Femur (tissue), 1 donor: ENCODE measurements around the gene AKAP1.

Experiments
- DNase-seq: peaks from one replicate; pipeline ENCODE4 v3.0.0-alpha.2; 2017

The AKAP1 gene

GRCh38 chr17:57084802-57085447 lies at the start of gene AKAP1:
Gene AKAP1 (plus strand): TSS chr17:57085246. CDS start chr17:57105465, 20,219 bp downstream.
- peak; percentile 97 for DNase-seq

DNA sequence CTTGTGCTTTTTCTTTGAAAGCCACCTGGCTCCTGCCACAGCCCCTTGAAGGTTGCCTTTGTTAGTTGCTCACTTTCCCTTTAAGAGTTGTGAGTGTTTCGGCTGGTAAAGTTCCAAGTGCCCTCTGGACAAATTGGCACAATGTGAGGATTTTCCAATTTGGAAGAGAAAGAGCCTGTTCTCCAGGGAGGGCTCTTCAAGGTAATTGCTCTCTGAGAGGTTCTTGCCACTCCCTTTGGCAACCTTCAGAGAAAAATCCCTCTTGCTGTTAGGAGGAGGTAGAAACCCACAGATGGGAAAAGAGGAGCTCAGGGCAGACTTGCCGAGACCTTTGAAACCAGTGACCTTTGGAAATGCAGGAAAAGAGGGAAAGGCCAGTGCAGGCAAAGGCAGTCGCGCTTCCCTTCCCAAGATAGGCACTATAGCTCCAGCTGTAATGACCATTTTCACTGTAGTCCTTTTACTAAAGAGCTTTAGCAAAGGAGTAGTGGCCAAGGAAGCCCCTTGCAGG lies 49.0 kb upstream of the AKAP1 start:
- no peak for DNase-seq

GRCh38 chr17:57037411-57037810 lies 47.6 kb upstream of the AKAP1 start:
- no peak for DNase-seq

GRCh38 chr17:57038486-57038885 lies 46.6 kb upstream of the AKAP1 start:
- DNase-seq: no peak

DNA sequence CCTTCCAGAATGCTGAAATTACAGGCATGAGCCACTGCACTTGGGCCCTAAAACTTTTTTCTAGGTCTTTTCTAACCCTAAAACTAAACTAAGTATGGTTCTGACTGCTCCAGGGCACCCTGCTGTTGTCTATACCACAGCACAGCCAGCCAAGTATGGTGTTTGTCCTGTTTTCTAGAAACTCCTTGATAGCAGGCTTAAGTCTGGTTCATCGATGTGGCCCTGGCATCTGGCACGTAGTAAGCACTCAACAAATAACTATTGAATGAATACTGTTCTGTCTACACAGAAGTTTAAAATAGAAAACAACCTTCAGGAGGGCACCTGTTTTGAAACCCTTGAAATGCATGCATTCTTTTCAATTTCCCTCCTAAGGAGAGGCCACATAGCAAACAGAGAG lies 44.5 kb upstream of the AKAP1 start:
- no peak for DNase-seq

GRCh38 chr17:57043276-57043675 lies 41.8 kb upstream of the AKAP1 start:
- no peak for DNase-seq

- DNase-seq: no peak
Observed at GRCh38 chr17:57044976-57045867, 39.8 kb upstream of the AKAP1 start.

DNA sequence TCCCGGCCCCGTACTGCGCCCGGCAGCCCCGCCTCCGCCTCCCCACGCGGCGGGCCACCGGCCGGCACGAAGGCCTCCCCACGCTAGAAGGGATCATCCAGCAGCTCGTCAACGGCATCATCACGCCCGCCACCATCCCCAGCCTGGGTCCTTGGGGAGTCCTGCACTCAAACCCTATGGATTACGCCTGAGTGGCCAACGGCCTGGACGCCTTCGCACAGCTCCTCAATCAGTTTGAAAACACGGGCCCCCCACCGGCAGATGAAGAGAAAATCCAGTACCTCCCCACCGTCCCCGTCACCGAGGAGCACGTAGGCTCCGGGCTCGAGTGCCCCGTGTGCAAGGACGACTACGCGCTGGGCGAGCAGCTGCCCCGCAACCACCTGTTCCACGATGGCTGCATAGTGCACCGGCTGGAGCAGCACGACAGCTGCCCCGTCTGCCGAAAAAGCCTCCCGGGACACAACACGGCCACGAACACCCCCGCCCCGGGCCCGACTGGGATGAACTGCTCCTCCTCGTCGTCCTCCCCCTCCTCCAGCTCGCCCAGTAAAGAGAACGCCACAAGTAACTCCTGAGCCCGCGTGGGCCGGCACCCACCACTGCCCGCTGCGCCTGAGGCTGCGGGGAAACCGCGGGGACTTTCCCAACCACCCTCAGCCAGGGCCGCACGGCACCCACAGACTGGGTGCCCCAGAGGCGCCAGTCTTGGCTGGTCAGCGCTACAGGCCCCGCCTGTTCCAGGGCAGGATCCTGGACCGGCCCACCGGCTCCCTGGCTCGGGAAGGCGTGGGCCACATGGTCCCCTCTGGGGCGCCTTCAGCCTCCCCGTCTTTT lies 39.0 kb upstream of the AKAP1 start:
- DNase-seq: peak; percentile 71

DNA sequence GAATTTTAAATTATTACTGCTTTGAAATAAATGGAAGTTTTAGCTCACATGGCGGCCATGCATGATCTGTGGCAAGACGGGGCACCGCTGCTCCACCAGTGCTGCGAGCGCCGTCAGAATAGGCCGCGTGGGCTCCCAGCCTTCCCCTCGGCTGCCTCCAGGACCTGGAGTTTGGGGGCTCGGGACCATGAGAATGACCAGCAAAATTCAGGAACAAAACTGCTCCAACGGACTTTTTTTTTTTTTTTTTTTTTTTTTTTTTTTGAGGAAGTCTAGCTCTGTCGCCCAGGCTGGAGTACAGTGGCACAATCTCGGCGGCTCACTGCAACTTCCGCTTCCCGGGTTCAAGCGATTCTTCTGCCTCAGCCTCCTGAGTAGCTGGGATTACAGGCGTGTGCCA lies 38.3 kb upstream of the AKAP1 start:
- no peak for DNase-seq

GRCh38 chr17:57048096-57048495 lies 37.0 kb upstream of the AKAP1 start:
- no peak for DNase-seq

- no peak for DNase-seq
Observed at GRCh38 chr17:57050306-57050705, 34.7 kb upstream of the AKAP1 start.

DNA sequence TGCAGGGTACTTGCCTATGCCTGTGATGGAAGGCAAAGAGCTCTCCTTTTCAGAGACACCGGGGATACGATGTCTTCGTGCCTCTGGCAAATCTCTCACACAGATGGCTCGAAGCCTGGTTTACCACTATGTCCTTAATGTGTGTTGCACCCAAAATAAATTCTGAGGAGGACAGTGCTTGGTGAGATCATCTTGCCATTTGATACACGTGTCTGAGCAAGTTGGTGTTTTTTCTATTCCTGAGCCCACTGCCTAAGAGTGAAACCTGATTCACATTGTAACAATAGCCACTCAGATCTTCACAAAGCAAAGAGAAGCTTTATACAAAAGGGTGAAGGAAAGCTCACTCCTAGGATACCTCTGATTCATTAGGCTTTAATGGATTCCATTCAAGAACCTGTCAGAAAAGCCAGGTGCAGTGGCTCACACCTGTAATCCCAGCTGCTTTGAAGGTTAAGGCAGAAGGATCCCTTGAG lies 33.1 kb upstream of the AKAP1 start:
- no peak for DNase-seq

GRCh38 chr17:57062865-57063264 lies 22.2 kb upstream of the AKAP1 start:
- no peak for DNase-seq

DNA sequence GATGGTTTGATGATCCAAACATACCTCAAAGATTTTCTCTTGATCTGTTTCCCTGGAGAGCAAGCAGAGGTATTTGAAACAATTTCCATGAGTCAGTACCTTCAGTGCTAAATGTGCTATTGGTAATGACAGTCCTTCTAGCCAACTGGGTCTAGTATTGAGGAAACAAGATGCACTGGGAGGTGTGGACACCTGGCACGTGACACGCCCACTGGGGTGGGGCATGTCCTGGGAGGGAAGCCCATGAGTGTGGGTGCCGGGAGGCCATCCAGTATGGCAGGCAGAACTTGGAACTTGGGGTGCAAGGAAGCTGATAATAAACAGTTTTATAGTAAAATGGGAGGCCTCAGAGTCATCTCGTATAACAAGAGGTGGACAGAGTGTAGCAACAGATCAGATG lies 17.9 kb upstream of the AKAP1 start:
- DNase-seq: no peak

DNA sequence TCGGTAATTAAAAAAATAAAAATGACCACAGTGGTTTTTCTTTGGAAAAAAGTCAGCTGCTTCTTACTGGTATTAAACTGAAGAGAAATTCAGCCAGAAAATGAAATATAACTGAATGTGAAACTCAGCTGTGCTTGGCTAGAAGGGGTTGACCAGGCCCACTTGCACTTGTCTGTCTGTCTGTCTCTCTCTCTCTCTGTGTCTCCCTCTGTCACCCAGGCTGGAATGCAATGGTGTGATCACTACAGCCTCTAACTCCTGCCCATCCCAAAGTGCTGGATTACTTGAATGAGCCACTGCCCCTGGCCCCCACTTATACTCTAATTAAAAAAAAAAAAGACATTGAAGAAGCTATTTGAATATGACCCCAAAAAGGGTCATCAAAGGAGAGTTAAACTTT lies 17.3 kb upstream of the AKAP1 start:
- no peak for DNase-seq

DNA sequence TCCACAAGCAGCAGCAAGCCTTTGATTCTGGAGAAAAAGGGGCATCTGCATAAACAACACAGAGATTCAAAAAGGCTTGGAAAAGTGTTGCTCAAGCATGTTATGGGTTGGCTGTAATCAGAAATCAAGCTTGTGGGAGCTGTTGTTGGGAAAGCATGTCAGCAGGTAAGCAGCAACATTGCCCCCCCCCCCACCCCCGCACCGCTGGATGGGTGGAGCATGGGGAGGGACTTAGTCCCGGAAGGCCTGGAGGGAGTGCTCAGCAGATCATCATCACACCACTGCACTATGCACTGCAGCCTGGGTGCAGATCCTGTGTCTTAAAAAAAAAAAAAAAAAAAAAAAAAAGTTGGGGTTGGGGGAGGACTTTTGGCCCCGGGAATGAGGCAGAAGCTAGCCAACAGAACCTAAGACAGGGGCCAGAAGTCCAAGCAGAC lies 16.8 kb upstream of the AKAP1 start:
- DNase-seq: no peak

DNA sequence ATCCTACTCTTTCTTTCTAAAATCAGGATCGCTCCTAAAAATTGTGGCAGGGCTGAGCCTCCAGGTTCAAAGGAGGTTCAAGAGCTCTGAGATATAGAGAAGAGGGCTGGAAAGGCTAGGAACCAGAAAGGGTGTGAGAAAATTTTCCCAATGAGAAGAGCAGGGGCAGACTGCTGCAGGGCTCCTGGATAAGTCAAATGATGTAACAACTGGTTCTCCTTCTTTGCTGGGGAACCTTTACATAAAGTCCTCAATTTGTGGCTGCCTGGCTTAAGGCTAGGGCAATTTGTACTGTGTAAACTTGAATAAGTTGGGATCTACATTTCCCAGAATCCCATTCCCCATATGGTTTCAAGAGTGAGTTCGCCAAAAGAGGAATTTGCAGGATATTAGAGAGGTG lies 16.3 kb upstream of the AKAP1 start:
- DNase-seq: no peak

- DNase-seq: no peak
Observed at GRCh38 chr17:57071991-57072944, 12.8 kb upstream of the AKAP1 start.

DNA sequence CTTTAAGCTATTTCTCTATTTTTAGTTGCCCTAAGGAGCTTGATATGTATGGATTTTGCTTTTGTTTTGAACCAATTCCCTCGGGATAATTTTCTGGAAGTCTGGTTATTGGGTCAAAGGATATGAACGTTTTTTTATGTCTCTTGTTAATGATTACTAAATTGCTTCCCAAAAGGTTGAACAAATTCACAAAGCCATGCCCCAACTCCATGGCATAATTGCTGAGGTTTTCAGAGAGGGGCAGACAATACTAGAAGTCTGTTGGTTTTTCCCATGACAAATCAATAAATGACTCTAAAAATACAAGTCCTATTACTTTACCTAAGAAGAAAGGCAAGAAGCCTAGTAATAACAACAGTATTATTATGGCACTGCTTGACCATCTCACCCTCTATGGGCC lies 11.4 kb upstream of the AKAP1 start:
- no peak for DNase-seq

GRCh38 chr17:57075193-57075592 lies 9.9 kb upstream of the AKAP1 start:
- no peak for DNase-seq

DNA sequence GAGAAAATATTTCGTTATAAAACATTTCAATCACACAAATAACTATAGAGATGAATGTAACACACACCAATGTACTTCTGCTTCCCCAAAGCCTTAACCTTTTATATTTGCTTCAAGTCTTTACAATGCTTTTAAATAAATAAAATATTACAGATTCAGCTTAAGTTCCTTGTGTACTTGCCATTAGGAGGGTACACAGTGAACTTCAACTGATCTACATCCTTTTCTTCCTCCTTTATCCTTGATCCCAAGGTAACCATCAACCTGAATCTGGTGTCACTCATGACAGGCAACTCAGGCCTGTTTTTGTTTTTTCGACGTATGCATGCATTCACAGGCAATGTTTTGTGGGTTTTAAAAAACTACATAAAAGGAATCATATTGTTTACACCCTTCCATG lies 9.3 kb upstream of the AKAP1 start:
- no peak for DNase-seq

- no peak for DNase-seq
Observed at GRCh38 chr17:57077000-57077399, 8.0 kb upstream of the AKAP1 start.
